PC-3 (cell line): ENCODE measurements around the gene RAB40C.

Source experiments
- CTCF ChIP-seq: fragments of 300-600 bp; sonication (generic); conservative IDR thresholded peaks from 2 replicates; pipeline ENCODE4 v1.5.1; 2017; ENCODE audit warnings: antibody characterized with exemption, low read depth, mild to moderate bottlenecking, low read length
- EZH2phosphoT487 ChIP-seq: fragments of 300-600 bp; sonication (generic); IDR thresholded peaks from 2 replicates; pipeline ENCODE4 v1.6.1; 2018; ENCODE audit warnings: mild to moderate bottlenecking, antibody characterized with exemption, low read length, borderline replicate concordance

DNA sequence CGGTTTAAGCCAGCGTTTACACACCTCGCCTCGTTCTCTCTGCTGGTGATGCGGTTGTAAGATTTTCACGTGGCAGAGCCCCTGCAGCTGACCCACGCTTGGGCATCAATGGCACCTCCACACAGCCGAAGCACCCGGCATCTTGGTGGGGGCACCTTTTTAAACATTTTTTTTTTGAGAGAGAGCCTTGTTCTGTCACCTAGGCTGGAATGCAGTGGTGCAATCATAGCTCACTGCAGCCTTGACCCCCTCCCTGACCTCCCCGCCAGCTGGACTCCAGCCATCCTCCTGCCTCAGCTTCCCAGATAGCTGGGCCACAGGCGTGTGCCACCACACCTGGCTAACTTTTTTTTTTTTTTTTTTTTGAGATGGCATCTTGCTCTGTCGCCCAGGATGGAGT, 64.2 kb downstream of the RAB40C start:
- no peak for TF ChIP-seq CTCF
- no peak for TF ChIP-seq EZH2phosphoT487
